ENCODE results near the gene UBE2J1.

DNA sequence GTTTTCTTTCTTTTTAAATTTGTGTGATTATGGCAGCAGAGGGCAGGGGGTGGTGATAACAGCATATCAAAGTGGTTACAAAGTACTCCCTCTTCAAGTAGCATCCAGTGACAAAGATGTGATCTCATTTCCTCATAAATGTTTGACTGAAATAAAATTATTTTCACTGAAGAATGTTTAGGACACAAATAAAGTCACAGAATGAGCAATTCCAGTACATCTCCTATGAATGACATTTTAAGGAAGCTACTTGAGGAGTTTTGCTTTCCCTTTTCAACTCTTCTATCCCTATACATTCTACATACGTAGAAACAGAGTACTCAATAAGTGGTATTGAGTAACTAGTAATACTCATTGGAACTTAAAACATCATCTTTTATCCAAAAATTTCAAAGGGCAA lies 23.5 kb downstream of the UBE2J1 start:
- TF ChIP-seq EZH2phosphoT487 (IDR thresholded peaks at IDR 0.05; ENCODE audit: low read length) (no peak), EZH2 (optimal IDR thresholded peaks at IDR 0.05; ENCODE audit: low read depth, low read length) (no peak)

Measured in MM.1S (cell line).